IPS-NIHi11 (cell line): ENCODE measurements around the gene KCNJ15.
A peak's percentile ranks its signal among the peaks of the same experiment; 100 is the strongest.
"Not testable (repeated sequence)": the region's sequence is repeated elsewhere in the genome, so short reads cannot be mapped to it uniquely, and the experiment has no call there.

ENCODE experiments used
- DNase-seq: peaks from one replicate; pipeline ENCODE4 v3.0.0; 2012; ENCODE audit warnings: mixed read lengths, low spot score

Gene KCNJ15

DNA sequence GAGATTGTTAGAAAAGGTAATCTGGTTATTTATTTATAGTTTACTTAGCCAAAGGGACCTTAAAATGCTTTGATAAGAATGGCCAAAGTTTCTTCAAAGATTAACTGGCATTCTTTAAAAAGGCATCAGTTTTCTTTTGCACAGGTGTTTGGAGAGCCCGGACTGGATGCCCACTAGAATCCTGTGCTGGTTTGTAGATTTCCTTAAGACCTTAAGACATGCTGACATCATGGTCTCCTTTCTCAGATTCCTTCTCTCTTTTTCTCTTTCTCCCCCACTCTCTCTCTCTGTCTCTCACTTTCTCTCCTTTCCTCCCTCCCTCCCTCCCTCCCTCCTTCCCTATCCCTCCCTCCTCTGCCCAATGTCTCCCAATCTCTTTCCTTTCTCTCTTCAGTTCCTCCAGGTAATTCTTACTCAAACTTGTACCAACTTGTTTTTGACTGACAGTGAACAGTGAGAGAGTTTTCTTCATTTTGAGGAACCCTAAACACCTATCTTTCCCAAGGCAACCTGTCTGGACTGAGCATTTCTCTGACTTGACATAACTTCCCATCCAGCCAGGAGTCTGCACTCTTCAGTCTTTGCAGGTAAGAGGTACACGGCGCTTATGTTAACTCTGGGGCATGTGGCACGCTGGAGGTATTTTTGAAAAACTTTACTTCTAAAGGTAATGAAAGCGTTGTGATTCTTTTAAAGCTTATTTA is at the start of gene KCNJ15:
KCNJ15 (plus strand) TSS at position 393 of the 704 bp plus-strand sequence. CDS start 42,271 bp downstream, outside the sequence.
- DNase-seq: no peak

DNA sequence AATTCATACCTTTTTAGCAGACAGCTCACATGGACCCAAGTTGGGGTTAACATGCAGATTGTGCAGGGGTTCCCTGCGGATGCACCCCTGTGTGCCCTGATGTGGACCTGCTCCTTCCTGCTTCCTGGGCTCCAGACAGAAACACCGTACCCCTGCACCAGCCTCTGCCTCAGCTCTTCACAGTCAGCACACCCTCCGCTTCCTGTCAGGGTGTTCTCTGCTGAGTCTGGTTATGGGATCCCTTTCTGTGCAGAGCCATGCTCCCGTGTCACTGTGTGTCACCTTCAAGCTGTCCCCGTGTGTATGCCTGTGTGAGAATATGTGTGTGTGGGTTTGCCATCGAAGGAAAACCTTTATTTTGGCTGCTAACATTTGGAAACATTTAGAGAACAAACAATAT is 48.7 kb upstream of the KCNJ15 start:
- no peak for DNase-seq

DNA sequence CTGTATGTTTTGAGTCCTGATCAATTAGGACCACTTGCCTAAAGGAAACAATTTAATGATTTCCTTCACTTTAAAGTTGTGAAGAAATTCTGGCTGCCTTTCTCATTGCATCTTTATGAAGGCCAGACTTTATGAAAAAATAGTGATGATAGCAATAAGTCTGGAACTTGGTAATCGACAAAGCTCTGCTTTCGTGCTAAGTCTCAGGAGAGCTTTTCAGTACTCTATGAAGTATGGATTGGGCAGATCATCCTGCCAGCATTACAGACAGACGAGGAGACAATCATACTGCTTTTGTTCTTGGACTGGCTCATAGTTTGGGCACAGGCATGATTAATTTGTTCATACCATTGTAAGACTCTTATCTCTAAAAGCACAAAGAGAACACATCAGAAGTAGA is 45.5 kb upstream of the KCNJ15 start:
- no peak for DNase-seq

DNA sequence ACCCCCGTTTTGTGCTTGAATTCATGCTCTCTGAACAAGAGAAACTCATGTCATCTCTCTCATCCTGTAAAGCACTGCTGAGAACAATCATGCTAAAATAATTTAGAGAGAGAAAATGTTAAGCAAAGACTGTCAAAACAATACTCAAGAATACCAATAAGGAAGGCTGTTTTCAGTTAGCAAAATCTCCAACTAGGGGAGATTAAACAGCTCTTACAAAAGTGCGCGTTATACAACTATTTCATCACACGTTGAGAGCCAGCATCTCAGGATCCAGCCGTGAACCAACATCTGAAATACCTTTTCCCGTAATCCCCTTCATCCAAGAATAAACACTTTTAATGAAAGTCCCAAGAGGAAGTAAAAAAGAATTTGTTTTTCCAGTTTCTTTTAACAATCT is 44.1 kb upstream of the KCNJ15 start:
- no peak for DNase-seq

DNA sequence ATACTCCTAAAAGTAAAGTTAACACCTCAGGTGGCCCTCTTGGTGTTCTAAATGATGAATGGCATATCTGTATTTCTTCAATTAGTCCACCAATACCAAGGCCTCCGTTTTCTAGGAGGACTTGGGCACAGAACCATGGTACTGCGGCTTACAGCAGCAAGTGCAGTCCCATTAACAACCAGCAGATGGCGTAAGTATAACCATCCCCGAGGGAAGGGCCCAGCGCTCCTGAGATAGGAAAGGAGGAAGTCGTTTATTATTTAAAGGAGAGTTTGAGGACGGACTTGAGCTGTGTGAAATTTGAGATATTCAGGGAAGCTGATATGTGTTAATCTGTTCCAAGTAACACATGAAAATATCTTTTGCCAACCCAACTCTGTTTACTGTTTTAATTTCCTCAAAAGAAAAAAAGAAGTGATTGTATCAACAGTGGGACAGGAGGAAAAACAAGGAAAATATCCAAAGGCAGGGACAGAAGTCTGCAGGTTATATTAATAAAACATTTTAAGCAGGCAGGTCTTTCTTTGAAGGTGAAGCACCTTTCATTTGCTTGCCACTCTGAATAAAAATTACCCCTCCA is 37.7 kb upstream of the KCNJ15 start:
- peak; percentile 81 for DNase-seq

DNA sequence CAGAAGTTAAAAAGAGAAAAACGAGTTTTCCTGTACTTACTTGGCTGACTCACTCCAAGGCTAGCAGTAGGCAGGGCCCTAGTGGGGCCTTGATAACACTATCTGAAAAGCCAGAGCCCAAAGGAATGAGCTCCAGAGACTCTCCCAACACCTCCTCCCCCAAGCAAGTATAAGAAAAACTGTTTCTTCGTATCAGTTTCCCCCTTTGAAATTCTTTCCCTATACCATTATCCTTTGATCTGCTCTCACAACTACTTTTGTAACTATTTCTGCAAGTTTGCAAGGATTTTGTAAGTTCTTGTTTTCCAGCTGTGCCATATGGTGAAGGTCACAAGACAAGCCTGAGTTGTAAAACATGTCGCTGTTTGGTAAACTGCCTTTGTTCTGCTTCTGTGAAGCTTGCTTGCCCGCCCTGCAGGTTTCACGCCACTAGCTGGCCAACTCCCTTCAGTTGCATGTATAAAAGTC is 36.5 kb upstream of the KCNJ15 start:
- DNase-seq: no peak

DNA sequence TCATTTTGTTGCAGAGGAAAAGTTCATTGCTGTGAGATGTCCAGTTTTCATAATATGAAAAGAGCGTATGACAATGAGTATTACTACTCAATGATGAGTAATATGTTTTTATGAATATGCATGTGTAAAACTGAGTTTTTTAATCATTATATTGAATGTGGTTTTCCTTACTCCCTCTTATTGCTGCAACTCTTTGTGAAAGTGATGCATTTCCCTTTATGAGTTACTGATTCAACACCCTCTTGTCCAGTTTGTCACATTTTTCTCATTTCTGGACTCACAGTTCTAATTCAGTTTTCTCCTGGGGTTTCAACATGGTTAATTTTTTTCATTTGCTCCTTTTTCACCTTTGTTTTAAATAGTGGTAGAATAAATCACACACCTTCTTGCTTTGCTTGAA is 35.2 kb upstream of the KCNJ15 start:
- no peak for DNase-seq

DNA sequence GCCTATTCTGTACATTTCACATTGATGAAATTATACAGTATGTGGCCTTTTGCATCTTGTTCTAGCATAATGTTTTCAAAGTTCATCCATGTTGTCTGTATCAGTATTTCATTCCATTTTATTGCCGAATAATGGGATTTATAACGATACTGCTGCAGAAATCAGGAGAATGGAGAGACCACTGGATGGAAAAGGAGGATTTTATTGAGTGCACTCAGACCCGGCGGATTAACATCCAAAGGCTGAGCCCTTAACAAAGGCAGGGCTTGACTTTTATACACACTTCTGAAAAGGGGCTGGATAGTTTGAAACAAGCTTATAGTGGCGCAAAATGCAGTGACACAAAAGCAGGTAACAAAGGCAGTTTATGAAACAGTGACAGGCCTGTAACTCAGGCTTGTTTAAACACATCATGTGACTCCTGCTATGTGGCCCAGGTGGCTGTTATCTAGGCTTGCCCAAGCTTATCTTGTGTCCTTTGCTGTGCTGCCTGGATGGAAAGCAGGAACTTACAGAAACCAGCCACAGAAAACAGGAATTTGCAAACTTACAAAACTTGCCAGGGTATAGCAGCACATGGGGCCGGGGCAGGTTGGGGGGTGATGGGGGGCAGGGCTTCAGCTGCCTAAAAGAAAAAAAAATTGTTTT is 32.8 kb upstream of the KCNJ15 start:
- DNase-seq: no peak

DNA sequence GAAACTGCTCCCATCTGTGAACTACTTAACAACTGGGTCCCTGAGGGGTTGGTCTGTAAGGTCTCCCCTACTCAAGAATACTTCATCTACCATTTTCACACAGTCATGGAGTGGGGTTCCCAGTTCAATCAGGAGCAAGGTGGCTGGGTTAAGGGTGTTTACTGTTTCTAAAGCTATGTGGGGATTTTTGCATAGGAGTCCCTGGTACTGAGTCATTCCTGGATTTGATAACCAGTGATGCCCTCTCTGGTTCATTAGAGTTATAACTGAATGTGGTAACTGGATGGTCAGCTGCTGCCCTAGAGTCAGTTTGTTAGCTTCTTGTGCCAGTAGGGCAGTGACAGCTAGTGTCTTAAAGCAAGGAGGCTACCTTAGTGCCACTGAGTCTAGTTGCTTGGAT is 29.4 kb upstream of the KCNJ15 start:
- DNase-seq: no peak

DNA sequence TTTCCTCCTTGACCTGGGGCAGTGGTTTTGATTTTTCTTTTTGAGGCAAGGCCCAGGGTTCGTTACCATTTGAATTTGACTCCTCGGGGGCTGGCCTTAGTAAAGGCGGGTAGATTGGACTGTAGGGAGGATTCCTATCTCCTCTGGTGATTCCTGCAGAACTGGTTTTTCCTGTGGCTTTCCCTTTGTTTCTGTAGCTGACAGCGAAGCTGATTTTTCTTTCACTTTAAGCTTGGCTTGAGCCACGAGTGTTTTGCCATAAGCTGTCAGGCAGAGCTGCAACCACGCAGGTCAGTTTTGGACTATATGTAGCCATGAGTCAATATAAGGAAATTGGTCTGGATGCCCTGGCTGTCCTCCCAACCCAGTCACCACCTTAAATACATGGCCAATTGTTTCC is 28.7 kb upstream of the KCNJ15 start:
- DNase-seq: peak; percentile 37

DNA sequence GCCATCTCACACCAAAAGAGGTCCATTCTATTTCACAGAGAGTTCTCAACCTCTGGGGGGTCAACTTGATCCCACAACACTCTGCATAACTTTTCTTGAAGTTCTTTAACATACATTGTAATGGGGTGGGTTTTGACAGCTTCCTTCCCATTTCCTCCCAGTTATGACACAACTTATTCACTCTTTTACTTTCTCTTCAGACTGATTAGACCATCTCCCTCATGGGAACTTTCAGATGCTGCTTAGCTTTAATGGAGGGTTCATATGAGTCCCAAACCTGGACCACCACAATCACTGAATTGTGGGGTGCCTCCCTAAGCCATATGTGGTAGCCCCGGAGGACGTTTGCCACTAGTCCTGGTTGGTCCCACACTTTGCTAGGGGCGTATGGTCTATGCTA is 28.3 kb upstream of the KCNJ15 start:
- no peak for DNase-seq

DNA sequence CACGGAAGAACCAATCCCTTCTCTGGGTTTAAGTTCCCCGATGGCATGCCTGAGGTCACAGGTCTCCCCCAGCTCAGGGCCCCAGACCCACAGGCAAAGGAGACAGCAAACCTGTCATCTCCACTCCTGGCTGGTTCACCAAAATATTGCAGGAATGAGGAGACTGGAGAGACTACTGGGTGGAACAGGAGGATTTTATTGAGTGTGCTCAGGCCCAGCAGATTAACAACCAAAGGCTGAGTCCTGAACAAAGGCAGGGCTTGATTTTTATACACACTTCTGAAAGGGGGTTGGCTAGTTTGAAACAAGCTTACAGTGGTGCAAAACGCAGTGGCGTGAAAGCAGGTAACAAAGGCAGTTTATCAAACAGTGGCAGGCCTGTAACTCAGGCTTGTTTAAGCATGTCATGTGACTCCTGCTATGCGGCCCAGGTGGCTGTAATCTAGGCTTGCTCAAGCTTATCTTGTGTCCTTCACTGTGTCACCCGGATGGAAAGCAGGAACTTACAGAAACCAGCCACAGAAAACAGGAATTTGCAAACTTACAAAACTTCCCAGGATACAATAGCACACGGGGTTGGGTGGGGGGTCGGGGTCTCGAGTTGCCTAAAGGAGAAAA is 27.4 kb upstream of the KCNJ15 start:
- no peak for DNase-seq

DNA sequence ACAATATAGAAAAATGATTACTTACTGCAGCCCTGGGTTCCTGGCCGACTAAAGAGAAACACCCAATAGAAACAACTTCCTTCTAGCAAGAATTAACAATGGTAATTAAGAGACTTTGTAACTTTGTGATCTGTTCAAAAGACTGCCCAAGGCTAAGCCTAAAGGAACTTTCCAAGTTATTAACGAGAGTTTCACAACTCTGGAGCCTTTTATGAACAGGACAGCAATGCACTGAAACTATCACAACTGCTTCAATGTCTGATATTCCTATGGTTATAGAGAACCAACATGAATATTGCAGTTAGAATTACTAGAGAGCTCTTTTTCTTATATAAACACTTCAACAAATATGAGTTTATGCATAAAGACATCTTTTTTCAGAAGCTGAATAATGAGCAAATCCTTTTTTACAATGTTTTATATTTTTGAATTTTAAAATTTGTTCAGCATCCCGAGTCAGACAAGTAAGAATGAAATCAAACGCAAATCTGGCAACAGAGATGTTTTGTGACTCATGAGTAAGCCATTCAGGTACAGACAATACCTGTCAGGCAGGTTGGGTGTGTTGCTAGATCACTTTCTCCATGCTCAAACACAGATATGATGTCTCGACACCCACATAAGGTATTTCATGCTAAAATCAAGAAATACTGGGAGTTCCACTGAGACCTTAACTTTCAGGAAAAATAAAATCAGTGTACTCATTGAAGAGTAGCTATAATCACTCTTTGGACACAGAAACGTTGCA is 22.2 kb upstream of the KCNJ15 start:
- no peak for DNase-seq

DNA sequence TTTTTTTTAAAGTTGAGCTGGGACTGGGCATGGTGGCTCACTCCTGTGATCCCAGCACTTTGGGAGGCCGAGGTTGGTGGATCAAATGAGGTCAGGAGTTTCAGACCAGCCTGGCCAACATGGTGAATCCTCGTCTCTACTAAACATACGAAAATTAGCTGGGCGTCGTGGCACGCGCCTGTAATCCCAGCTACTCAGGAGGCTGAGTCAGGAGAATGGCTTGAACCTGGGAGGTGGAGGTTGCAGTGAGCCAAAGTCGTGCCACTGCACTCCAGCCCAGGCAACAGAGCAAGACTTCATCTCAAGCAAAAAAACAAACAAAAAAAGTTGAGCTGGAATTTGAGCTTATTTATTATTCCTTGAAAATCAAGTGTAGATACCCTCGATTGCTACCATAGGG is 21.5 kb upstream of the KCNJ15 start:
- not testable (repeated sequence) for DNase-seq

DNA sequence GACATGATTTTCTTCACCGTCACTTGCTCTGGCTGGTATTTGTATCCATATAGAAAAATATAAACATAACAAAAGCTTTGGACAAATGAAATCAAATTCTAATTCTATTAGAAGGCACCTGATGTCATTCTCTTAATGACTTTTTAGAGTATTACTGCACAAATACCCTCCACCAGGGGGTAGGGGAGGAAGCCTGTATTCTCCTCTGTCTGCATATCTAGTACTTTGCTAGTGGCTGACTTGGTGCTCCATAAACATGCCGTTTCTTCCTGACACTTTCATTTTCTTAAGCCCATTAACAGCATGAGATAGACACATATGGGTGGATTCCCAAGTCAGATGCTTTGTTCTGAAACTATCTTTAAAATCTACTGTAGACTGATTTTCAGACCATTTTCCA is 20.6 kb upstream of the KCNJ15 start:
- no peak for DNase-seq

DNA sequence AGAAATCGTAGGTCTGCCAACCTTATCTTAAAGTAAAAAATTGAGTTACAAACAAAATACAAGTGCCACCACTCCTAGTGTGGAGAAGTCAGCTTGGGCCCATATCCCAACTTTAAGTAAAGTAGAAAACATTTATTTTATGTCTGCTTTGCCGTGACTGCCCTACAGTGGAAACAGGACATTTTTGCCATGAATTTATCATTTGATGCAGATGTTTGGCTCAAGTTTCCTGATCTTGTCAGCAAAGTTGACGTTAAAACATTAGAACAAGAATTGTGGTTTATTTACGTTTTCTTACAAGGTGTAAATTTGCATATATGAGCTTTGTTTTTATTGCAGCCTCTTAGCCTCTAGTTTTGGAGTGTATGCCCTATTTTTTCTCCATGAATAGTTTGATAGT is 17.1 kb upstream of the KCNJ15 start:
- DNase-seq: no peak

DNA sequence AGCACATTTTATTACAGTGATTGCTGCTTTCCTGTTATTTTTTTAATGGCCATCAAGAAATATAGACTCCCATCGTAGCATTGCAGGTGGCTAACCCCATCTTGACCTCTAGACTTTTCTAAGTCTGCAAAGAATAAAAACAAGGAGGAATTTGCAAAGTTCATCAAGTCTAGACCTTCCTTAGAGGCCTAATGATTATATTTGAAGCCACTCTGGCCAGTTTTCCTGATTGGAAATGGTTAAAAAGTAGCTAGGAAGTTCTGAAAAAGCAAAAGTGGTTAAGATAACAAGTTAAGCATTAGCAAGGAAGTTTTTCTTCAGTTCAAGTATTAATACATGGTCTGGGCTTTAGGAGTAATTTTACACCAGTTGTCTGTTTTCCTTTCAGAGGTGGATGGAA is 16.7 kb upstream of the KCNJ15 start:
- DNase-seq: no peak

DNA sequence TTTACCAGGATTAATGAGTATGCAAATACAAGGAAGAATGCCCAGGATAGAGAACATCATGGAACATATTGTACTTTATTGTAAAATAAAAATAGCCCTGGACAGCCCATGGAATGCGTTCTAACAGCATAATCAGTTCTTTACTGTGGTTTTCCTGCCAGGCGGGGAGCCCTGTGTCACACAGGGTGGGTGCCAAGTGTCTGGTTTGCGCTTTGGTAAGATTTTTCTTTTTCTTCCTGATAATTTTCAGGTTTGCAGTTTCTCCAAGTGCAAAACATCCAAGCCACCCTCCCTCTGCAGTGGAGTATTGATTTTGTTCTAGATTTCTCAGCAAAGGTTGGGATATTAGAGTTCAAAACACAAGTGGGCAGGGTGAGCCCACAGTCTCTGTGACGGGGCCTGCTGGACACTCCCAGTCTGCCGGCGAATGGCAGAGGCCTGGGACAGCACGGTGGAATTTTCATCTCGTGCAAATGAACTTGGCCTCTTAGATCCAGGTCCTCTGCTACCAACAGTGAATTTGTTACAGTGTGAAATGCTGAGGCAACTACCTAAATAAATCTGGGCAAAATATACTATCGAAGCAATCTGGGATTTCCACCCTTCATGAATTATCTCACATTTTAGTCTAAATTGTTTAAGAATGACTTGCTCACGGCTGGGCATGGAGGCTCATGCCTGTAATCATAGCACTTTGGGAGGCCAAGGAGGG is 15.6 kb upstream of the KCNJ15 start:
- DNase-seq: no peak

DNA sequence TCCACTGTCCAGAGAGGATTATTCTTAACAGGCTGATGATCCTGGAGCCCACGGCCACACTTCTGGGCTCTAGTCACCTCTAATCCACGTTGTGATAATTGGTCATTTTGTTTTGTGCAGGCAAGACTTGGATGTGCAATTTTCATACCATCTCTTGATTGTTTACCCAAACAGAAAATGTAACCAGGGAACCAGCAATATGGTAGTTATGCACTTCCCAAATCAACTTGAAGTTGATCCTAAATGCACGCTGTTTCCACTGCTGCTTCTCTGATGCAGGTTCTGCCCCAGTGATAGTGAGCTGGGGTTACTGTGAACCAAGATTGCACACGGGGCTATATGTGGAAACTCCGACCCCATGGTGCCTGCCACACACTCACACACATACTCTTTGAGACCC is 14.7 kb upstream of the KCNJ15 start:
- DNase-seq: no peak

DNA sequence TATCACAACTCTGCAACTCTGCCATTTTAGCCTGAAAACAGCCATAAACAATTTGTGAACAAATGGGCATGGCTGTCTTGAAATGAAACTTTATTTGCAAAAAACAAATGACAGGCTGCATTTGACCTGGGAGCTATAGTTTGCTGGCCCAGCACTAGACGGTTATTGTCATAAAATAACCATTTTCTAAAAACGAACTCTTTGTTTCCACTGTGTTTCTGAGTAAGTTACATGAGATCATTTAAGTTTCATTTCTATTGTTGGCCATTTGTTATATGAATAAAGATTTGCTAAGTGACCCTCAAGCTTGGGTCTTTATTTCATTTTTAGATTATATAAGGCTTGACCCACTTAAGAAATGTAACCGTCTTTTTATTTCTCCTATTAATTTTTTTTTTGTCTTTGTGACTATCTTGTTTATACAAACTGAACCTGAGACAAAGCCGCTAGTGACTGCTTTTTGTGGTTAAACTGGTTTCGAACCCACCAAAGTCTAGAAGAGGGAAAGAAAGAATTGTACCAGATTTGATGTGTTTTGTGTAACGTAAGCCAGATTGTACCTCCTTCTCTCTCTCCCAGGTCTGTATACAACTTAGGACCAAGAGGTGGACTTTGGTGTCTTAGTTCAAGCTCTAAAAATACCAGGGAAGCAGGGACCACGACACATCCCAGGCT is 12.9 kb upstream of the KCNJ15 start:
- DNase-seq: no peak

DNA sequence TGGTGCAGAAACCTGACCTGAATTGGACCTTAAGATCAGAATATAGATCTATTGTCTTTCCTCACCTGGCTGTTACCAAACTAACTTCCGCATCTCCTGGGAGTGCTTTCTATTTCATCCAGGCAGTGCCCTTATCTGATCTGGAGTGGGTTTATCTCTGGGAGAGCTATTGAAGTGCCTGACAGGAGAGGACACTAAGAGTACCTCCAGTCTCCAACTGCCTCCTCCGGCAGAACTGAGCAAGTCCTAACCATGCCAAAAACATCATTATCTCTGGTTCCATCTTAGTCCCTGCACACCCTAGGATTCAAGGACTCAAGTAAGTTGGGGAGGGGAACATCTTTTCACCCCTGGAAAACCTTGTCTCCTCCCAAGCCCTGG is 12.4 kb upstream of the KCNJ15 start:
- no peak for DNase-seq
